ENCODE data around the gene AMDHD2.

- TF ChIP-seq EZH2 (IDR thresholded peaks at IDR 0.05) (no peak), POLR2AphosphoS5 (IDR thresholded peaks at IDR 0.05; ENCODE audit: borderline replicate concordance, low read depth, low read length) (peak; percentile 35; the same call in 1 of the 2 replicates), FOXP2 (optimal IDR thresholded peaks at IDR 0.05; ENCODE audit: control extremely low read depth, extremely low read length, insufficient read depth) (no peak)
These were observed 49.6 kb upstream of the AMDHD2 start for GRCh38 chr16:2470603-2471015.
